Gastroesophageal sphincter (tissue), 3 donors: ENCODE data around the gene APRT.

Source experiments
- EP300 ChIP-seq: sonication (generic); formaldehyde crosslinking; IDR thresholded peaks from one replicate; pipeline ENCODE4 v1.6.1; 2017; ENCODE audit warnings: antibody characterized with exemption, mild to moderate bottlenecking
- TF ChIP-seq, protein P1 (sequence below), 4 experiments: fragments of 200-600 bp in 2 of 4; fragments of 450-650 bp in 2 of 4; sonication (generic) in 1 of 4; IDR thresholded peaks; one replicate each; pipeline ENCODE4 v1.5.1; 2017 to 2019; ENCODE audit warnings: antibody characterized with exemption in 4 of 4, mild to moderate bottlenecking in 2 of 4, moderate library complexity in 2 of 4

DNA sequence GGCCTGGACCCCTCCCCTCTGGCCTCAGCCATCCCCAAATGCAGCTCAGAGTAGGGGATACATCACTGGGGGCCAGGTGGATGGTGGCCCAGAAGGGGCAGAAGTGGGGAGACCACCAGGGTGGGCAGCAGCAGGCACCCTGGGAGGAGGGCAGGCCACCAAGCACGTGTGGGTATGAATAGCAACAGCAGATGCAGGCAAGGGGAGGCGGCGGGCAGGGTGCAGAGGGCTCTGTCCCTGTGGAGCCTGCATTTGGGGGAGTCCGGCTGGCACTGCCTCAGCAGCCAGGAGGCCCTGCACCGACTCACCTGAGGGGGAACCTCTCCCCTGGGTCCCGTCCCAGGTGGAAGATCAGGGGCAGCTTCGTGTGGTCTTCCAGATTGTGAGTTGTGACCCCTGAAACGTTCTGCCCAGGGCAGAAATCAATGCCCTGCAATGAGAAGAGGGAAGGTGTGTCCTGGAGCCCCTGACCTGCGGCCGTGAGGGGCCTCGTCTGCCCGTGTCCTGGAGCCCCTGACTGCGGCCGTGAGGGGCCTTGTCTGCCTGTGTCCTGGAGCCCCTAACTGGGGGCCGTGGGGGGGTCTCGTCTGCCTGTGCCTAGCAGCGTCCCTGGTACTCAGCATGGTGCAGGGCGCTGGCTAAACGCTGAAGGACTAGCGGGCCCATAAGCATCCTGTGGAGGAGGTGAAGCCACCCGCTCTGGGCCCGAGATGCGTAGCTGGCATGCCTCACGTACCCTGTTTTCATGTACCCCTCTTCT, 10.7 kb upstream of the APRT start:
- TF ChIP-seq, protein P1, sequence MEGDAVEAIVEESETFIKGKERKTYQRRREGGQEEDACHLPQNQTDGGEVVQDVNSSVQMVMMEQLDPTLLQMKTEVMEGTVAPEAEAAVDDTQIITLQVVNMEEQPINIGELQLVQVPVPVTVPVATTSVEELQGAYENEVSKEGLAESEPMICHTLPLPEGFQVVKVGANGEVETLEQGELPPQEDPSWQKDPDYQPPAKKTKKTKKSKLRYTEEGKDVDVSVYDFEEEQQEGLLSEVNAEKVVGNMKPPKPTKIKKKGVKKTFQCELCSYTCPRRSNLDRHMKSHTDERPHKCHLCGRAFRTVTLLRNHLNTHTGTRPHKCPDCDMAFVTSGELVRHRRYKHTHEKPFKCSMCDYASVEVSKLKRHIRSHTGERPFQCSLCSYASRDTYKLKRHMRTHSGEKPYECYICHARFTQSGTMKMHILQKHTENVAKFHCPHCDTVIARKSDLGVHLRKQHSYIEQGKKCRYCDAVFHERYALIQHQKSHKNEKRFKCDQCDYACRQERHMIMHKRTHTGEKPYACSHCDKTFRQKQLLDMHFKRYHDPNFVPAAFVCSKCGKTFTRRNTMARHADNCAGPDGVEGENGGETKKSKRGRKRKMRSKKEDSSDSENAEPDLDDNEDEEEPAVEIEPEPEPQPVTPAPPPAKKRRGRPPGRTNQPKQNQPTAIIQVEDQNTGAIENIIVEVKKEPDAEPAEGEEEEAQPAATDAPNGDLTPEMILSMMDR (IDR thresholded peaks at IDR 0.05), result no peak
- TF ChIP-seq EP300, result no peak
